AG04449 (cell line): ENCODE results near the gene ADAMTS16.

Experiments used
- CTCF ChIA-PET: fragments of 350-600 bp; formaldehyde crosslinking; extraction: SDS; loops from one replicate; lab custom pipeline; 2021; ENCODE audit warnings: antibody characterized with exemption; lab: Yijun Ruan, JAX
- POLR2A ChIA-PET: fragments of 400-600, 350-600 bp; formaldehyde crosslinking; extraction: SDS; loops from one replicate; lab custom pipeline; 2020; ENCODE audit warnings: antibody characterized with exemption, inconsistent platforms; lab: Yijun Ruan, JAX
- DNase-seq: peaks from one replicate; pipeline ENCODE4 v3.0.0-alpha.2; 2010; ENCODE audit warnings: low read depth, low spot score
- H3K4me3 ChIP-seq: 2 replicates; pipeline ENCODE4 v1.5.1; 2011; ENCODE audit warnings: low read depth, mild to moderate bottlenecking, control low read depth, low read length
- CTCF ChIP-seq: IDR thresholded peaks from one replicate; pipeline ENCODE4 v1.5.1; 2011; ENCODE audit warnings: mild to moderate bottlenecking, moderate library complexity, low read length, control low read depth, inconsistent platforms; ENCODE audit not compliant: insufficient read depth; ENCODE audit errors: missing control alignments

ADAMTS16 gene

DNA sequence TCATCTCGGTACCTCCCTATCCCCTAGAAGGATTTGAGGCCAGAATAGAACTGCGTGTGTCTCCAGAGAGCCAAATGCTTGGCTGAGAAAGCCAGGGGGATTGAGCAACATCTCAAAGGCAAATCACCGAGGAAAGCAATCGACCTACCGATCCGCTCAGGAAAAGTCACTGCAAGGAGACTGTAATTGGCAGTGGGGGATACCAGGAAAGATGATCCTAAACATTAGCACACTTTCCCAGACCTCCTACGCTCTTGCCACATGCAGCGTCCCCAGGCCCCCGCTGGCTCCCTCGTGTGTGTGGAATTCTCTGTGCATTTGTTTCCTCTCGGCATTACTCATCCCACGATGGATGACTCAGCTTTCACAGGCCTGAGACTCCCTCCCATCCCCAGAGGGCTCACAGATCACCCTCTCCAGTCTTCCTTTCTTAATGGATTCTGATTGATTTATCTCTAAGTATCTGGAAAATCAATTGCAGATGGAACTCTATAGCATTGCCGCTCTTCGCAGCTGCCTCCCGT is 200.1 kb downstream of the ADAMTS16 start:
- DNase-seq, result peak; percentile 93
- ChIA-PET POLR2A (no interaction called here), CTCF (interaction anchor here (0.6 to 1.4 kb wide), 12 partner anchors 8 to 197 kb away, joined by 3 to 6 read pairs (median 3); no protein-coding TSS in a partner anchor)
- peak; percentile 84 for TF ChIP-seq CTCF
- H3K4me3 ChIP-seq, result no peak overlapping the region

- CTCF ChIA-PET, result interaction anchor here (0.8 kb wide), 1 partner anchor 10 kb away, joined by 3 read pairs; no protein-coding TSS in a partner anchor
- DNase-seq, result no peak
- POLR2A ChIA-PET, result no interaction called here
- no peak overlapping the region for H3K4me3 ChIP-seq
- TF ChIP-seq CTCF, result no peak
Measured at GRCh38 chr5:5341531-5342292, 201.6 kb downstream of the ADAMTS16 start.

DNA sequence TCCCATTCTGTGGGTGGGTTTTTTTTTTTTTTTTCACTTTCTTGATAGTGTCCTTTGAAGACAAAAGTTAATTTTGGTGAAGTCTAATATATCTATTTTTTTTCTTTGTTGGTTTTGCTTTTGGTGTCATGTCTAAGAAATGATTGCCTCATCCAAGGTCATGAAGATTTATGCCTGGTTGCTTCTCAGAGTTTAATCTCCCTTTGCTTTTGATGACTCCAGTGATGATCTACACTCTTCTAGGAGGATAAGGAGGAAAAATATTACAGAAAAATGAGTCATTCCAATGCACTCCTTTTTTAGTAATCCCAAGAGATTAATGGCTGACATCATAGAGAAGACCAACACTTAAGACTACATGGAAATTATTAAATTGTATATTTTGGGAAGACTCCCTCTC is 202.7 kb downstream of the ADAMTS16 start:
- ChIA-PET CTCF (interaction anchor here (0.7 to 2.1 kb wide), 2 partner anchors 26 to 202 kb away, joined by 3 to 7 read pairs; no protein-coding TSS in a partner anchor), POLR2A (interaction anchor here (1.0 kb wide), 1 partner anchor 31 kb away, joined by 4 read pairs; no protein-coding TSS in a partner anchor)
- no peak for TF ChIP-seq CTCF
- no peak overlapping the region for H3K4me3 ChIP-seq
- no peak for DNase-seq

DNA sequence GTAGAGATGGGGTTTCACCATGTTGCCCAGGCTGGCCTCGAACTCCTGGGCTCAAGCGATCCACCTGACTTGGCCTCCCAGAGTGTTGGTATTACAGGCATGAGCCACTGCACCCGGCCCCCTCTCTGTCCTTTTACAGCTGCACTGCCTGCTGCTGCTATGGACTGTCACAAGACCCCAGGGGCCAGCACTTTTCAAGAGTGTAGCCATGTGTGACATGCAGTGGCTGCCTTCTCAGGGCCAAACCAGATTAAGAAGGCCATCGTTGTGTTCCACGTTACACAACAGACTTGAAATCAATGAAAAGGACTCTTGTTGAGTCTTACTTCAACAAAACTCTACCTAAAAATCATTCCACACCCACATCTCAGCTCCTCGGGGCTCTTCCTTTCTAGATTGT is 203.4 kb downstream of the ADAMTS16 start:
- no peak overlapping the region for H3K4me3 ChIP-seq
- DNase-seq, result no peak
- POLR2A ChIA-PET, result interaction anchor here (1.0 kb wide), 1 partner anchor 30 kb away, joined by 4 read pairs; no protein-coding TSS in a partner anchor
- CTCF ChIA-PET, result interaction anchor here (0.7 to 2.1 kb wide), 5 partner anchors 12 to 203 kb away, joined by 3 to 8 read pairs (median 6); no protein-coding TSS in a partner anchor
- no peak for TF ChIP-seq CTCF

DNA sequence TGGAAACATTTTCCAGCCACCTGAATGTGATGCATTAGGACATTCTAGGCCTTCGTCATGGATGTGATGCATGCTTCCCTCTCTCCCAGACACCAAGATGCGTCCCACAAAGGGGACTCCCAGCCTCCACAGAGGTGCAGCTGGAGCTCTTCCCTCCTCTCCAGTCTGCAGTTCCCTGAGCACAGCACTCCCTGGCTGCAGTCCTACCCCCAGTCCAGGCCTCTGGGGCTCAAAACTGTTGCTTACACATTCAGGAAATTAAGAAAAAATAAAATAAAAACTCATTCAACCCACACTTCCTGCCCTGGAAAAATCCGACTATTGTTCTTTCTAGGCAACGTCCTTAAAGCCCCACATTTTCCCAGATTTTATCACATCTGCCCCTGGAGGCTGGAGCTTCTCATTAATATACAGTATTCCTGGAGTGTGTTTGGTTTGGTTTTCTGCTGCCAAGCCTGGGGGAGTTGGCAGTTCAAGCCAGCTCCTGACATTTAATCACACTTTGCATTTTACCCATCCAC is 204.0 kb downstream of the ADAMTS16 start:
- ChIA-PET CTCF (interaction anchor here (0.9 to 2.1 kb wide), 5 partner anchors 11 to 203 kb away, joined by 3 to 8 read pairs (median 6); no protein-coding TSS in a partner anchor), POLR2A (no interaction called here)

More for the DNA sequence above, 204.0 kb downstream of the ADAMTS16 start:
- TF ChIP-seq CTCF, result no peak
- H3K4me3 ChIP-seq, result no peak overlapping the region
- no peak for DNase-seq
